Cerebellar cortex (tissue), 1 donor: Measurements from ENCODE around the gene HNMT.
"Not testable (repeated sequence)": the region's sequence is repeated elsewhere in the genome, so short reads cannot be mapped to it uniquely, and the experiment has no call there.

Experiments used
- DNase-seq: peaks from one replicate; pipeline ENCODE4 v3.0.0-alpha.2; 2015; ENCODE audit warnings: low spot score

HNMT gene

DNA sequence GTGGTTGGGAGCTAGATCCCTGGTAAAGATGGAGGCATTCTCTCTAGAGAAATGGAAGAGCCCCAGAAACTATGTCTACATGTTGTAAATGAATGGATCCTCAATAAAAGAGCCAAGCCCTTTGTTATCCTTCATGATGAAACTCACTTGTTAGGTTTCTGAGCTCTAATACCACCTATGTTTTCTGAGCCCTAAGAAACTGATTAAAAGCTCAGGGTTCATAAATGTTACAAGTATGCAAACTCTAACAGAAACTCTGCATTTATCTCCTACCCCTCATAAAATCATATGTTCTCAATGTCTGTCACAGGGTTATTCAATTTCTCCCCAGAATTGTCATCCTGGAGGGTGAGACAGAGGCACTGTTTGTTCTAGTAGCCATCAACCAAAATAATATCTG lies 18.0 kb upstream of the HNMT start:
- DNase-seq, result no peak

DNA sequence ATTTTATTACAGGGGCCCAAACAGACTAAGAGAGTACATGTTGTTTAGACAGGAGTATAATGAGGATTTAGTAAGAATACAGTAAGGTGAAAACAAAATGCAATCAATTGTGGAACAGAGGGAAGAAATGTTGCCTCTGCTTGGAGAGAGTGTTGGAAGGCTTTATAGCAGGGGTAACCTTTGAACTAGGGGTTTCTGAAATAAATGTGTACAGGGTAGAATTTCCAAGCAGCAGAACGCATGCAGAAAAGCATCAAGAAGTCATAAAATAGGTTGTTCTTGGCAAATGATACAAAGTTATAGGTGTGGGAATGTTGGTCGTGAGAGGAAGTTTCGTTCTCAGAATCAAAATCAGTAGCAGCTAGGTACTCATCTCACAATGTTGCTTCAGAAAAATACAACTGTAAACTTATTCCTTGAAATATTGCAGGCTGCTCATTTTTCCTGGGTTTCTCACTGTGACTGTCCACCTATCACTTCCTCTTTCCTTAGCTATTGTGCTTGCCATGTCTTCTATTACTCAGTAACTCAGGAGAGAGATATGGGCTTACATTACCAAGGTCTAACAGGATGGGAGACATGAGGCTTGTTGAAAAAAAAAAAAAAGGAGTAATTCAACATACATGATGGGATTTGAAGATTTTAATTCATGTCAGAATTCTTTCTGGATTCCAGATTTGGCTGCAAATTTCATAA lies 17.1 kb upstream of the HNMT start:
- DNase-seq, result no peak

DNA sequence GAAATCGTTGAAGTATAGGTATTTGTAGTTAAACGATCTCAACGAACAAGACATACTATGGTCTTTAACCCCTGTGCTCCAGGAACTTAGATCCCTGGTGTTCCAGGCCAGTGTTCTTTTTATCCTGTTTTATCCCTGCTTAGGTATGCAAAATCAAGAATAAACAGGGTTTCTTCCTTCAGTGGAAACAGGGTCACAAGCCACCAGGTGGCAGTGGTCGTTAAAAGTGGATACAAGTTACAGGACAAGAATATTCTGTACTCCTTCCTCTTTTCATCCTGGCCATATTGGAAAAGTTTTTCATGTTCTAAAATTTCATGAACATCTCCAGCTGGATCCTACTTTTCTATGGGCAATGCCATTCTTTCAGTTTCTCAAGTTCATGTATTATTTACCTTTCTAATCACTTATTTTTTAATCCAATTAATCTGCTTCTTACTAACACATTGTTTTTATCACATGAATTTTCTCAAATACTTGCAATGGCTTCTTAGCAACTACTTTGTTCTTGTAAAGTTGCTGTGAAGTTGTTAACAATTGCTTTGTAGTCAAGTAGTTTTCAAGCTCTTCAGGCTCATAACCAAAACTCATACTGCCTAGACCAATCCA lies 16.4 kb upstream of the HNMT start:
- peak; percentile 66 for DNase-seq

DNA sequence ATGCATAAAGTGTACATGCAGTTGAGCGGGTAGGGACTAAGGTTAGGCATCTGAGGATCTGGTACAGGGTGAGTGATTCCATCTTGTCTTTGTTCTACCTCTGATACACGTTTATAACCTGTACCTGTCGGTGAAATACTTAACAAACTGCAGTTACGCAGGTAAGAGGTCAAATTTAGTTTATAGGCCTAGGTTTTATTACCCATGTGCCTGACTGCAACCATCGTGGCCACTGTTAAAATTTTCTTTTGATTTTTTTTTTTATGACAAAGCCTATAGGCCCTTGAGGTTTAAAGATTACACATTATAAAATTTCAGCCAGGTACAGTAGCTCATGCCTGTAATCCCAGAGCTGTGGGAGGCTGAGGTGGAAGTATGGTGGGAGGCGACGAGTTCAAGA lies 15.4 kb upstream of the HNMT start:
- no peak for DNase-seq

DNA sequence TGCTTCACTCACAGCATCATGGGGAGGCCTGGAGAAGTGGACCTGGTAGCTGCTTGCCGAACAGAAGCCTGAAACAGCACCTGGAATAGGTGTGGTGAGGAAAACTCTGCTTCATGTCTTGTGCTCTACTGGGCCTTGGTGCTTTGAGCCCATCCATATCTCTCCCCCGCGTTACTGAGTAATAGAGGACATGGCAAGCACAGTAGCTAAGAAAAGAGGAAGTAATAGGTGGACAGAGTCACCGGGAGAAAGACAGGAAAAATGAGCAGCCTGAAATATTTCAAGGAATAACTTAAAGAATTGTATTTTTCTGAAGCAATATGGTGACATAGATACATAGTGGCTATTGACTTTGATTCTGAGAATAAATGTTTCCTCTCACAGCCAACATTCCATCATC lies 14.0 kb upstream of the HNMT start:
- no peak for DNase-seq

DNA sequence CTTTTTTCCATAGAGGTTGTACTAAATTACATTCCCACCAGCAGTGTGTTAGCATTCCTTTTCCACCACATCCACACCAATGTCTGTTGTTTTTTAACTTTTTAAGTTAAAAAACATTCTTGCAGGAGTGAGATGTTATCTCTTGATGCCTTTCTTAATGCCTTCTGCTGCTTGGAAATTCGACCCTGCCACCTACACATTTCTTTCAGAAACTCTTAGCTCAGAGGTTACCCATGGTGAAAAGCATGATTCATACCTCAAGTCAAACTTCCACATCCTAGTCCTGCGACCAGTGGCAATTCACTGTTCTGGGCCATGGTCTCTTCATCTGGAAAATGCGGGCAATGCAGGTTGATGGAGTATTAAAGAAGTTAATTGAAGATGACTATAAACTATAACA lies 12.7 kb upstream of the HNMT start:
- DNase-seq, result no peak

DNA sequence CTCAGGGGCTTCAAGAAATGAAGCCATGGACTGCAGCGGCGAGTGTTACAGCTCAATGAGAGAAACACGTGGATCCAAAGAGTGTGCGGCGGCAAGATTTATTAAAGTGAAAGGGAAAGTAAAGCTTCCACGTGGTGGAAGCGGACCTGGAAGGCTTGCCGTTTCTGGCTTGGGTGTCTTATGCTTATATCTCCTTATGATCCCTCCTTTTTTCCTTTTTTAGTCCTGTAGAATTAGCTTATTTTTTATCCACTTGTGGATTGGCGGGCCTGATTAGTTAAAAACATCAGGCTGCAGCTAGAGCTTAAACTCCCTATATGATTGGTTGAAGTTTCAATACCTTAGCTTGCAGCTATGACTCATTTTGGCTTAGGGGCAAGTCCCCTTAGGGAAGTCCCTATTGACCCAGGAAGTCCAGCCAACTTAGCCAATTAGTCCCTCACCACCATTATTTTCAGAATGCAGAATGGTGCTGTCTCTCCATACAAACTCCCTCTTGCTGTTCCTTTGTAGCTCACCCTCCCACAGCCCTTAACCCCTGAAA lies 11.6 kb upstream of the HNMT start:
- no peak for DNase-seq

DNA sequence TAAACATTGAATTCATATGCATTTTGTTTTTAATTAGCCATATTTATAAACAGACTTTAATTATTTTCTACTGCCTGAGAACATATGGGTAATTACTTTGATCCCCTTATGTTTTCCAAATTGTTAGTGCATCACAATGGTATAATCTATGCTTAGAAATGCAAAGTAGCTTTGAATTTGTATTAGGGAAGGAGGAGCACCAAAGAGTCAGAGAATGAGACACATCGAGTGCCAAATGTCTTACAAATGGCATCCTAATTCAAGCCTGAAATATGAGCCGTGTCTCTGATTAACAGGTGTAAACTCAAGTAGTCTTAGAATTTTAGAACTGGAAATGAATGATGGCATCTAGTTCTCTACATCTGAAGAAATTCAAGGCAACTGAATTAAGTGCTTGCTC lies 8.7 kb upstream of the HNMT start:
- DNase-seq, result no peak

DNA sequence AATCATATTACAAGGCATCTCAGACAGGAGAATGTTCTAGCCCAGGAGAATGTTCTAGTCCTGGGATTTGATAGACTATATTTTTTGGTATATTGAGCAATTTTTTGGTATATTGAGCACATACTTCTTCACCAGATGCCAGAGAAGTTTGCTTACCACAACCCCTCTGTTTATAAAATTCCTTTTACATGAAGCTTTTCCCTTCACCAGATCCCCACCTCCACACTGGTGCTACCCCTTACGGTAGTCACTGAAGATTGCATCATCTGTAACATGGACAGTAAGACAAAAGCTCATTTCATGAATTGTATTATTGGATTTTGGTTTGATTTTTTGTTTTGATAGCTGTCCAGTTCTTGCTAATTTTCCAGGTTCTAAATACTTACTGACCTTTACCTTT lies 7.2 kb upstream of the HNMT start:
- DNase-seq, result no peak

DNA sequence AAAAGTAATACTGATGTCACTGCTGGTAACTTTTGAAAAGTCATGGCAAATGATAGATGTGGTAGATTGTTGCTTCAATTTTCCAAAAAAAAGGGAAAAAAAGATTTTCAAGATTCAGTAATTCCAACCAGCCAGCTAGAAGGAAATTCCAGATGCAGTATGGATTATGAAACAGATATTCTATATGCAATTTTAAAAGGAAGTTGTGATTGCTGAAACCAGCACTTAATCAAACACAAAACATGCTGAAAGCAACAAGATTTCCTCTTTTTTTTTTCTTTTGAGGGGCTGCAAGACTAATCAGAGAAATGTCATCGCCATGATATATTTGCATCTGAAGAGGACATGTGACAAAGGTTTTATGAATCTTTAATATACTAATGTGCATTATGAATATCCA lies 5.1 kb upstream of the HNMT start:
- DNase-seq, result no peak

DNA sequence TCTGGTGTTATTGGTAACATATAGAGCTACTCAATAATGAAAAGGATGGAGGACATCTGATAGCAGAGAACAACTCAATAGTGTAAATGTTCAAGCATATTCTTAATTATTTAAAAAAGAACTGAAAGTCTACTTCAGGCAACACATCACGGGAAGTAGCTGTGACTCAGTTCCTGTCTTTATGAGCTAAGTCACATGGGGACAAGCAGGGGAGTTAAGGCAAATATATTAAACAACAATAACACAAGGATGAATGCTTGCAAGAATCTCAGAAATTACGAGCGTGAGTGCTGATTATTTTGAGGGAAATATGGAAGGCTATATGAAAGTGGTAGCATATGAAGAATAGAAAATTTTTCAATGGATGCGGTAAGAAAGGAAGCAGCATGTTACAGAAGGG lies 4.0 kb upstream of the HNMT start:
- DNase-seq, result no peak

DNA sequence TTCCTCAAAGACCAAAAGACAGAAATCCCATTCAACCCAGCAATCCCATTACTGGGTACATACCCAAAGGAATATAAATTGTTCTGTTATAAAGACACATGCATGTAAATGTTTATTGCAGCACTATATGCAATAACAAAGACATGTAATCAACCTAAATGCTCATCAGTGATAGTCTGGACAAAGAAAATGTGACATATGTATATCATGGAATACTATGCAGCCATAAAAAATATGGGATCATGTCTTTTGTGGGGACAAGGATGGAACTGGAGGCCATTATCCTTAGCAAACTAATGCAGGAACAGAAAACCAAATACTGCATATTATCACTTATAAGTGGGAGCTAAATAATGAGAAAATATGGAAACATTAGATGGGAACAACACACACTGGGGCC lies 2.7 kb upstream of the HNMT start:
- no peak for DNase-seq

DNA sequence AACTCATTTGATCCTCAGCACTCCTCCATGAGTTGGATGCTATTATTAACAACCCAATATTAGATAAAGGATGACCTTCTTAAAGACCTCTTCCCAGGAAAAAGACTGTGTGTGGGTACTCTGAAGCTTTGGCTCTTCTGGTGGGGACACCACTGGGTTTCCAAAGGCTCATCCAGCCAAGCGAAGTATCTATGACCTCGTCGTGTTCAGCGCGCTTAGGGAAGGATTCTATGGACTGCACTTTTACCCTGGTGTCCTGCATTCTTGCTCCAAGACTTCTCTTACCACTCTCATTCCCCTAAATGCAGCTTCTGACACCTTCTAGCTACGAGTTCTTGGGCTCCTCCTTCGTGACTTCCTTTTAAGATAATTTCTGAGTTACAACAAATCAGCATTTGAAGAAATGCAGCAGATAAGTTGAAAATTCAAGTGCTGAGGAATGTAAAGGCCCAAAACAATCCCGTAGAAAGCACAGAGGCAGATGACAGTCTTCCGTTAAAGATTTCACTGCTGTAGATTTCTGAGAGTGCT lies 673 bp upstream of the HNMT start:
- DNase-seq, result no peak

DNA sequence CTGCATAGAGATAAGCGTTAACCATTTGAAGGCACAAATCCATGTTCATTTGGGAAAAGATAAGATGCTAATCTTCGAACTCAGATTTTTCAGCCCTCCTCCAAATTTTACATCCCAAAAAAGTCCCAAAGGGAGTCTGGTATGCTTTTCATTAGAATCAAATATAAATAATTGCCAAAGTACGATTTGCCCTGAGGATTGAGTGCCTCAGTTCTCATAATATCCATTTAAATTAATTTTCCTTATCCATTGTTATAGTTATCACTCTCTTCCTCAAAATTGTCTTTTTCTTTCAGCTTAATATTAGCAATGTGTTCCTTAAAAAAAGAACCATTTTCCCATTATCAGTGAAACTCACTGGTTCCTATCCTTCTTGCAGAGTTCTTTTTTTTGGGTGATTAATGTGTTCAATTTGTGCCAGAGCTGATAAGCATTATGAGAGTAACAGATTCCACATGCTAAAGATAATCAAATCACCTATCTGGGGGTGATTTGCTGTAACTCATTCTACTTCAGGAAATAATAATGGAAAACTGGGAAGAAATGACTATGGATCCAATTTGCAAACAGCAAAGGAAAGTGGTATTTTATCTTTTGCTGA lies 686 bp downstream of the HNMT start:
- DNase-seq, result no peak

DNA sequence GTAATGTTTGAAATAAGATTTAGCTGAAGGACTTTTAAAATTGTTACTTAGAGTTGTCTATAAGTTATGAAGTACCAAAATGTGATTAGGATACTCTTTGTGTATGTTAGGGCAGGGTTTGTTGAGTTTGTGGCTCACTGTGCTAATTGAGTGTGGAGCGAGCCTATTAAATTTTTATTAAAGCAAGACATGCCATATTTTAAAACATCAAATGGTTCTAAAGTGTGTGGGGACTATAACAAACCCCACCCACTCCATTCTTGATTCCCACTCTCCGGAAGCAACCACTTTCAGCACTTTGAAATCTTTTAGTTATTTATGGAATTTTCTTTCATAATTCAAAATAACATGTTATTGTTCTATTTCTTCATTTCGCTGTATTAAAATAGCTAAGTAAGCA lies 1.8 kb downstream of the HNMT start:
- DNase-seq, result no peak

DNA sequence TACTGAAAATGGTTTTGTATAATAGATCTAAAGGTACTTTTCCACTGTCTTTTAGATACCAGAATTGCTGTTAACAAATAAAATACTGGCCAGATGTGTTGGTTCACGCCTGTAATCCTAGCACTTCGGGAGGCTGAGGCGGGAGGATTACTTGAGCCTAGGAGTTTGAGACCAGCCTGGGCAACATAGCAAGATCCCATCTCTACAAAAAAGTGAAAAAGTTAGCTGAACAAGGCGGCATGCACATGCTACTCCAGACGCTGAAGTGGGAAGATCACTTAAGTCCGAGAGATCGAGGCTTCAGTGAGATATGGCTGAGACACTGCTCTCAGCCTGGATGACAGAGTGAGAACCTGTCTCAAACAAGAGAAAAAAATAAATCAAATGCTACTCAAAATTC lies 2.8 kb downstream of the HNMT start:
- no peak for DNase-seq

DNA sequence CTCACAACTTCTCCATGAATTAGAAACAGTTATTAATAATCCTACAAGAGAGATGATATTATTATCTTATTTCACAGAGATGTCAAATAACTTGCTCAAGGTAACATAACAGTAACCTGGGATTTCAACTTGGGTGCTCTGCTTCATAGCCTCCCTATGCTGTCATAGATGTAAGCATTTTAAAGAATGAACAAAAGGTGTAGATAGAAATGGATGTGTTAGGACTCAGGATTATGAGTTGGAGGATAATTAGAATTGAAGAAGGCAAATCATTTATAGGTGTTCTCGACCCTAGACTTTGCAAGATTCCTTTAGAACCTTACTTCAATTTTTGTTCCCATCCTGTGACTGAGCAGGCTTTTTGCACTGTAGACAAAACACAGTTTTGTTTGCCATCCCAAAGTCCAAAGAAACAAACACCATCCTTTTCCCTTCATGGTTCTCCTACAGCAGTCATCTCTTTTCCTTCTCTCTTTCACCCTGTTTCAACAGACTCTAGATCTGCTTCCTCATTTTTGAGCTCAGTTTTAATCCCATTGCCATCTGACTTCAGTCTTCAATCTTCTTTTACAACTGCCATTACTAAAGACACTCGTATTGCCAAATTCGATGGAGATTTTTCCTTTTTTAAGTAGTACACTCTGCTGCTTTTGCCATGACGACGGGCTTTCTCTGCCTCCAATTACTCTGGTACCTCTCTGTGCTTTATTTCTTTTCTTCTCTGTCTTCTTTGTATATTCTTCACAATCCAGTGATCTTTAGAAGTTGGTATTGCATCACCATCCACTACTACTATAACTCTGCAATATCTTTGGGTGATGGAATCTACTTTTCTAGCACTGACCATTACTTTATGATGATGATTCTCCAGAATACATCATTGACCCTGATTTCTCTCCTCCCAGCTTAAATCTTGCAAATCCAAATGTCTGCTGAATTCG lies 4.5 kb downstream of the HNMT start:
- DNase-seq, result no peak

DNA sequence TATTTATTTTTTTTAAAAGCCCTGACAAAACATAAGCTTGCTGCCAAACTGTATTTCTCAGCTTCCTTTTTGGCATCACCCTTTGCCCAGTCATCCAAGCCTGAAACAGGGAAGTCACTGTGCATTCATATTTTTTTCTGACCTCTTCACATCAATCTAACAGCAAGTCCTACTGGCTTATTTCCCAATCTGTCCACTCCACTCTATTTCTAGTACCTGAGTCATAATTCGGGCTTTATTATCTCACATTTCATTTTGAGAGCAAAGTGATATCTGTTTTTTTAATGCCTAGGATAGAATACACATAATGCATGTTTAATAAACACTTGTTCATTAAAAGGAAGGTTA lies 5.1 kb downstream of the HNMT start:
- peak; percentile 16 for DNase-seq

DNA sequence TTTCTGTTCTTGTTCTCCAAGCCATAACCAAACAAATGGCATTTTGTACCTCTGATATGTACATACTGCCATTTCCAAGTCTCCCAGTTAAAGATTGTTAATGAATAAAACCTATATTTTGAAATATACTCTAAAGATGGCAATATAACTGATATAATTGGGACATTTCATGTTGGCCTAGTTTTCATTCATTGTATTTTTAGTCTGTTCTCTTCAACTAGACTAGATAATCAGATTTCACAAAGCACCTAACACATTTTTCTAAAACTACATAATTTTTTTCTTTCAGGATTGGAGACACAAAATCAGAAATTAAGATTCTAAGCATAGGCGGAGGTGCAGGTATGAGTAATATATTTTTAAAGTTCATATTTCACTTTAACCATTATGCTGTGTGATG lies 5.6 kb downstream of the HNMT start:
- DNase-seq, result no peak

DNA sequence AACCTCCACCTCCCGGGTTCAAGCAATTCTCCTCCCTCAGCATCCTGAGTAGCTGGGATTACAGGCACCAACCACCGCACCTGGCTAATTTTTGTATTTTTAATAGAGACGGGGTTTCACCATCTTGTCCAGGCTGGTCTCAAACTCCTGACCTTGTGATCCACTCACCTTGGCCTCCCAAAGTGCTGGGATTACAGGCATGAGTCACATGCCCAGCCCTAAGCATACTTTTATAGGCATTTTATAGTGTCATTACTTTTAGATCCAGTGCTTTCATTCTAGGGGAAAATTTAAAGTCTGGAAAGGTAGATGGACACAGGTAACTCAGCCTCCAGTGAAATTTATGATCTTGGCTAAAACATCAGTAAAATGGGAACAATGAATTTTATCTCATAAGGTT lies 7.0 kb downstream of the HNMT start:
- not testable (repeated sequence) for DNase-seq

DNA sequence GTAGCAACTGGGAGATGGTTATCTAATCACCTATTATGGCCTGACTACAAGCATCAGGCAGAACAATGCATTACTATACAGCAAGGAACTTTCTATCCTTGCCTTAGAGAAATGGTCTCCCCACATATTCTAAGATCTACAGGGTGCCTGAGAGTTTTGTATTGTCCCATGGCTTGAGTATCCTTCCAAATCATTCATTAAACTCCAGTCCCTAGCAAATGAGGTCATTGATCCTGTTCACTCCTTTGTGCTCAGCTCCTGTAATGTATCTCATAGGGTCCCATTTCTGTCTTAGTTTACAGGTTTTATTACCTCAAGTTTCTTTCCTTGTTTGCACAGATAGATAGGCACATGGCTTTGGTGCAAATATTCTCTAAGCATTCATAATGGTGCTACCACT lies 9.0 kb downstream of the HNMT start:
- no peak for DNase-seq
